Measurements from ENCODE around the gene PHLDA3. TPM values are rescaled to one million over a fixed set of nuclear protein-coding genes. Genes with fewer than 3 reads are reported as not detected.

The PHLDA3 gene
- polyA plus RNA-seq, 1 donor from 2014 or later, result 35.1 TPM

DNA sequence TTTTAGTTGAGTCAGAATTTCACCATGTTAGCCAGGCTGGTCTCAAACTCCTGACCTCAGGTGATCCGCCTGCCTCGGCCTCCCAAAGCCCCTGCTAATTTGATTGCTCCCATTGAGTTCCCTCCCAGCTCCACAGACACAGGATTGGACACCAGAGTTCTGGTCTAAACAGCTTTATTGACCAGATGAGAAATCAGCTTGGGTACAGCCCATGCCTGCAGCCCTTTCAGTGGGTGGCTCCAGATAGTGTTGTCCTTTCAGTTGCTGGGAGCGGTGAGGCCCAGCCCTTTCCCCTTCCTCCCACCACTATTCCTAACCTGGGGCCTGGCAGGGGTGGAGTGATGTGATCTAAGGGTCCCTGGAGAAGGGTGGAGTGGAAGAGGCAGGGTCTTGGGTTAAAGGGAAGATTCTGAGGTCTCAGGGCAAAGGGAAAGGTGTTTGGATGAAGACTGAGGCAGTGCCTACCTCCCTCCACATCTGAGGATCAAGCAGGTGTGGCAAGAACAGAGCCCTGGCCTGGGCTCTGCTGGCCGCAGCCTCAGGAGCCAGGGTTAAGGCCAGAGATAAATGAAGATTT is 14.5 kb upstream of the PHLDA3 start:
- Histone ChIP-seq H3K27ac (ENCODE audit: low read length) (no peak overlapping the region), H2AFZ (ENCODE audit: low read depth, low read length) (no peak overlapping the region), H3K9ac (ENCODE audit: low read length) (no peak overlapping the region), H3K9me3 (ENCODE audit: low read length) (no peaks in the 10 kb centered on the region), H4K20me1 (ENCODE audit: insufficient read depth) (no peaks in the 10 kb centered on the region), H3K79me2 (replicated peaks; ENCODE audit: insufficient read depth, low read length) (no peaks in the 10 kb centered on the region), H3K9me2 (ENCODE audit: insufficient read depth, low read length) (no peaks in the 10 kb centered on the region), H3K4me3 (ENCODE audit: low read length) (no peak overlapping the region), H3K27me3 (ENCODE audit: insufficient read depth, low read depth, low read length) (peaks cover 29% of the 10 kb centered on the region), H3F3A (ENCODE audit: insufficient read depth, low read length, poor library complexity, severe bottlenecking) (no peaks in the 10 kb centered on the region), H3K36me3 (ENCODE audit: insufficient read depth, low read length) (no peaks in the 10 kb centered on the region), H3K4me2 (ENCODE audit: low read length) (no peak overlapping the region)
- TF ChIP-seq, protein P1, sequence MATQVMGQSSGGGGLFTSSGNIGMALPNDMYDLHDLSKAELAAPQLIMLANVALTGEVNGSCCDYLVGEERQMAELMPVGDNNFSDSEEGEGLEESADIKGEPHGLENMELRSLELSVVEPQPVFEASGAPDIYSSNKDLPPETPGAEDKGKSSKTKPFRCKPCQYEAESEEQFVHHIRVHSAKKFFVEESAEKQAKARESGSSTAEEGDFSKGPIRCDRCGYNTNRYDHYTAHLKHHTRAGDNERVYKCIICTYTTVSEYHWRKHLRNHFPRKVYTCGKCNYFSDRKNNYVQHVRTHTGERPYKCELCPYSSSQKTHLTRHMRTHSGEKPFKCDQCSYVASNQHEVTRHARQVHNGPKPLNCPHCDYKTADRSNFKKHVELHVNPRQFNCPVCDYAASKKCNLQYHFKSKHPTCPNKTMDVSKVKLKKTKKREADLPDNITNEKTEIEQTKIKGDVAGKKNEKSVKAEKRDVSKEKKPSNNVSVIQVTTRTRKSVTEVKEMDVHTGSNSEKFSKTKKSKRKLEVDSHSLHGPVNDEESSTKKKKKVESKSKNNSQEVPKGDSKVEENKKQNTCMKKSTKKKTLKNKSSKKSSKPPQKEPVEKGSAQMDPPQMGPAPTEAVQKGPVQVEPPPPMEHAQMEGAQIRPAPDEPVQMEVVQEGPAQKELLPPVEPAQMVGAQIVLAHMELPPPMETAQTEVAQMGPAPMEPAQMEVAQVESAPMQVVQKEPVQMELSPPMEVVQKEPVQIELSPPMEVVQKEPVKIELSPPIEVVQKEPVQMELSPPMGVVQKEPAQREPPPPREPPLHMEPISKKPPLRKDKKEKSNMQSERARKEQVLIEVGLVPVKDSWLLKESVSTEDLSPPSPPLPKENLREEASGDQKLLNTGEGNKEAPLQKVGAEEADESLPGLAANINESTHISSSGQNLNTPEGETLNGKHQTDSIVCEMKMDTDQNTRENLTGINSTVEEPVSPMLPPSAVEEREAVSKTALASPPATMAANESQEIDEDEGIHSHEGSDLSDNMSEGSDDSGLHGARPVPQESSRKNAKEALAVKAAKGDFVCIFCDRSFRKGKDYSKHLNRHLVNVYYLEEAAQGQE (IDR thresholded peaks at IDR 0.05; ENCODE audit: borderline replicate concordance), result no peak
- TF ChIP-seq MXI1 (conservative IDR thresholded peaks at IDR 0.05; ENCODE audit: poor library complexity, severe bottlenecking), result no peak
- TF ChIP-seq RAD21 (conservative IDR thresholded peaks at IDR 0.05), result no peak
- TF ChIP-seq EZH2 (IDR thresholded peaks at IDR 0.05; ENCODE audit: borderline replicate concordance, insufficient read depth, low read length, poor library complexity, severe bottlenecking), result no peak
- TF ChIP-seq POLR2AphosphoS5 (IDR thresholded peaks at IDR 0.05), result no peak
- TF ChIP-seq, protein P2, sequence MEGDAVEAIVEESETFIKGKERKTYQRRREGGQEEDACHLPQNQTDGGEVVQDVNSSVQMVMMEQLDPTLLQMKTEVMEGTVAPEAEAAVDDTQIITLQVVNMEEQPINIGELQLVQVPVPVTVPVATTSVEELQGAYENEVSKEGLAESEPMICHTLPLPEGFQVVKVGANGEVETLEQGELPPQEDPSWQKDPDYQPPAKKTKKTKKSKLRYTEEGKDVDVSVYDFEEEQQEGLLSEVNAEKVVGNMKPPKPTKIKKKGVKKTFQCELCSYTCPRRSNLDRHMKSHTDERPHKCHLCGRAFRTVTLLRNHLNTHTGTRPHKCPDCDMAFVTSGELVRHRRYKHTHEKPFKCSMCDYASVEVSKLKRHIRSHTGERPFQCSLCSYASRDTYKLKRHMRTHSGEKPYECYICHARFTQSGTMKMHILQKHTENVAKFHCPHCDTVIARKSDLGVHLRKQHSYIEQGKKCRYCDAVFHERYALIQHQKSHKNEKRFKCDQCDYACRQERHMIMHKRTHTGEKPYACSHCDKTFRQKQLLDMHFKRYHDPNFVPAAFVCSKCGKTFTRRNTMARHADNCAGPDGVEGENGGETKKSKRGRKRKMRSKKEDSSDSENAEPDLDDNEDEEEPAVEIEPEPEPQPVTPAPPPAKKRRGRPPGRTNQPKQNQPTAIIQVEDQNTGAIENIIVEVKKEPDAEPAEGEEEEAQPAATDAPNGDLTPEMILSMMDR (IDR thresholded peaks at IDR 0.05; ENCODE audit: poor library complexity, severe bottlenecking), result no peak
- no peak for TF ChIP-seq EP300 (conservative IDR thresholded peaks at IDR 0.05; ENCODE audit: poor library complexity, severe bottlenecking)
- no peak for TF ChIP-seq TAF1 (IDR thresholded peaks at IDR 0.05; ENCODE audit: low read depth)
- no peak for TF ChIP-seq SMC3 (conservative IDR thresholded peaks at IDR 0.05; ENCODE audit: poor library complexity)

DNA sequence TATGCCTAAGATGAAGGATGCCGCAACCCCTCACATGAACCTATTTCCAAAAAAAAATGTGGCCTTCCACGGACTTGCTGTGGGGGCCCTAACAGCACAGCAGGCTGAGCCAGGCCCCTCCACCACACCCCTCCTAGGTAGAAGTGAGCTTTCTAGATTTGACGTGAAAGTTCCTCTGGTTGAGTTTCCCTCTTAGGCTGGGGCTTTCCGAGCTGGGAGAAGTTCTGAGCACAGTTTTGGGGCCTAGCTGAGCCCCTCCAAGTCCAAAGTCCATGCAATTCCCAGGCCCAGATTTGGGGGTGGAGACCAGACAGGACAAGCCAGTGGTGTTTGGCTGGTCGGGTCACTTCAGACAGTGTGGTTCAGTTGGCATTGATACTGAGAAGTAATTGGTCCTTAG is 13.8 kb upstream of the PHLDA3 start:
- no peak overlapping the region for H3K27ac ChIP-seq (ENCODE audit: low read length)
- H3K9me2 ChIP-seq (ENCODE audit: insufficient read depth, low read length), result no peaks in the 10 kb centered on the region
- H3K9ac ChIP-seq (ENCODE audit: low read length), result no peak overlapping the region

More for the DNA sequence above, 13.8 kb upstream of the PHLDA3 start:
- Histone ChIP-seq H3K36me3 (ENCODE audit: insufficient read depth, low read length) (no peaks in the 10 kb centered on the region), H2AFZ (ENCODE audit: low read depth, low read length) (no peak overlapping the region), H3K4me3 (ENCODE audit: low read length) (no peak overlapping the region), H3F3A (ENCODE audit: insufficient read depth, low read length, poor library complexity, severe bottlenecking) (no peaks in the 10 kb centered on the region), H4K20me1 (ENCODE audit: insufficient read depth) (no peaks in the 10 kb centered on the region), H3K9me3 (ENCODE audit: low read length) (no peaks in the 10 kb centered on the region), H3K4me2 (ENCODE audit: low read length) (no peak overlapping the region), H3K27me3 (ENCODE audit: insufficient read depth, low read depth, low read length) (peaks cover 29% of the 10 kb centered on the region), H3K79me2 (replicated peaks; ENCODE audit: insufficient read depth, low read length) (no peaks in the 10 kb centered on the region)
- TF ChIP-seq SMC3 (conservative IDR thresholded peaks at IDR 0.05; ENCODE audit: poor library complexity) (no peak), EZH2 (IDR thresholded peaks at IDR 0.05; ENCODE audit: borderline replicate concordance, insufficient read depth, low read length, poor library complexity, severe bottlenecking) (no peak), EP300 (conservative IDR thresholded peaks at IDR 0.05; ENCODE audit: poor library complexity, severe bottlenecking) (no peak), RAD21 (conservative IDR thresholded peaks at IDR 0.05) (no peak), TAF1 (IDR thresholded peaks at IDR 0.05; ENCODE audit: low read depth) (no peak), MXI1 (conservative IDR thresholded peaks at IDR 0.05; ENCODE audit: poor library complexity, severe bottlenecking) (no peak)
- TF ChIP-seq, protein P1 (IDR thresholded peaks at IDR 0.05; ENCODE audit: borderline replicate concordance), result no peak
